Fibroblast of villous mesenchyme (primary cell): ENCODE measurements around the gene EDN2. TPM values are rescaled to one million over a fixed set of nuclear protein-coding genes. Genes with fewer than 3 reads are reported as not detected.
A peak's percentile ranks its signal among the peaks of the same experiment; 100 is the strongest.

Source experiments
- DNase-seq: peaks from one replicate; pipeline ENCODE4 v3.0.0-alpha.2; 2010; ENCODE audit warnings: low read depth
- H3K4me3 ChIP-seq: 2 replicates; pipeline ENCODE4 v1.5.1; 2011; ENCODE audit warnings: low read depth, mild to moderate bottlenecking, low read length
- CTCF ChIP-seq: IDR thresholded peaks from 2 replicates; pipeline ENCODE4 v1.5.1; 2012; ENCODE audit warnings: low read depth, mild to moderate bottlenecking, low read length; ENCODE audit not compliant: insufficient read depth
- total RNA-seq: library from RNA; depleted of rRNA; stranded (reverse); fragments of >200 nt; gene quantifications from 2 replicates; pipeline ENCODE4 v1.2.3, GENCODE V29; 2012

EDN2 gene
- total RNA-seq, 1 donor = not detected

DNA sequence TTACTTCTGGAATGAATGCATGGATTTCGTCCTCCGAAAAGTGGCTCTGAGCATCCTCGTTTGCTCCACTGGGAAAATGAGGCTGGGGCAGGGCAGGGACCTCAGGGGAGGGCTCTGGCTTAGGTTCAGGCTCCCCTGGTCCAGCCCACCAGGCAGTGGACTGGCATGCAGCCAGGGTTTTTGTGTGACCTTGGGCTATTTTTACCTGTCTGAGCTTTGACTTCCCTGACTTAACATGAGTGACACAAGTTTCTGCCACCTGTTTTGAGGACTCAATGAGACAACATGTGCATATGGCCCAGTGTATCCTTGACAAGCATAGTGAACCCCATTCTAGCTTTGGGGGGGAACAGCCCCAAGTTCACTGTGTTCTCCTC, 32.6 kb upstream of the EDN2 start:
- no peak for DNase-seq
- H3K4me3 ChIP-seq = no peak overlapping the region
- no peak for TF ChIP-seq CTCF

- peak overlapping the region; percentile 45 for H3K4me3 ChIP-seq
- peak; percentile 88 for DNase-seq
- TF ChIP-seq CTCF = peak; percentile 88
Measured at GRCh38 chr1:41516168-41517061, 31.9 kb upstream of the EDN2 start.

DNA sequence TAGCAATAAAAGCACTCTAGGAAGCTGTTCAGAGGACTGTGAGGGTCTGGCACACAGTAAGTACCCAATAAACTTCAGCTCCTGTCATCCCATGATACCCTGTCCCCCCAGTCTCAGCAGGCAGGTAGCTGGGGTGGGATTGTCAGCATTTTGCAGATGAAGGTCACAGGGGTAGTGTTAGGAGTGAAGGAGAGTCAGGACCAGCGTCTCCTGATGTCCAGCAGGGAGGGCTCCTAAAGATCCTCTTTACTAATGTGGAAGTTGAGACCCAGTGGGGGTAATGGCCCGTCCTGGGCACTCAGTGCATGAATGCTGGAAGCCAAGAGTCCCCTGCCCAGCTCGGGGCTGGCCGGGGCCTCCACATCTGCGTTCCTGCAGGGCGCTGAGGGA, 31.3 kb upstream of the EDN2 start:
- no peak overlapping the region for H3K4me3 ChIP-seq
- no peak for TF ChIP-seq CTCF
- DNase-seq = no peak

DNA sequence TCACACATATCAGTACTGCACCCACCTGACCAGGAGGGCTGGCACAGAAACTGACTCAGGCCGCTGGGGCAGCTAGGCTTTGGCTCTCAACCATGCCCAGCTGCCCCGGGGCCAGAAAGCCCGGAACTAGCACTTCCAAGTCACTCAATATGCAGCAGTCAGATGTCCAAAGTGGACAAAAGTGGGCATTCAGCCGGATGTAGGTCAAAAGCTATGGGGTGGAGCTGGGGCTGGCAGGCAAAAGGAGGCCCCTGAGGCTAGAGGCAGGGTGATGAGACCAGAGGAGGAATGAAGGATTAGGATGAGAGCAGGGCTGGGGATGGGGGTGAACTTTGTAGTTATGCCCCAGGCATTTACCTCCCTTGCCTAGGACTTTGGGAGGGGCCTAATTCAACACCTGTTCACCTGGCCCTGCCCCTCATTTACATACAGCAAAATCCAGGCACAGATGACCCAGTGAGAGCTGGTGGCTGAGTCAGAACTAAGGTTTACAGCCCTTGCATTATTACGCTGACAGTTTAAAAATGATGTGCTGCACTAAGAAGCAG, 30.7 kb upstream of the EDN2 start:
- TF ChIP-seq CTCF = no peak
- no peak overlapping the region for H3K4me3 ChIP-seq
- DNase-seq = no peak

GRCh38 chr1:41514381-41514780, 29.9 kb upstream of the EDN2 start:
- no peak for TF ChIP-seq CTCF
- no peak for DNase-seq

GRCh38 chr1:41513383-41513735, 28.9 kb upstream of the EDN2 start:
- peak; percentile 26 for TF ChIP-seq CTCF
- no peak for DNase-seq
- no peak overlapping the region for H3K4me3 ChIP-seq

More at GRCh38 chr1:41514381-41514780, 29.9 kb upstream of the EDN2 start:
- H3K4me3 ChIP-seq = no peak overlapping the region
